HG03060 (cell line): ENCODE measurements around the gene EMP1.

Experiments
- ATAC-seq: cut with Tn5 transposase; IDR thresholded peaks from one replicate; pipeline ENCODE4 v1.9.1; 2021; ENCODE audit warnings: low read depth, moderate number of reproducible peaks; ENCODE audit not compliant: unreplicated experiment

EMP1 gene

DNA sequence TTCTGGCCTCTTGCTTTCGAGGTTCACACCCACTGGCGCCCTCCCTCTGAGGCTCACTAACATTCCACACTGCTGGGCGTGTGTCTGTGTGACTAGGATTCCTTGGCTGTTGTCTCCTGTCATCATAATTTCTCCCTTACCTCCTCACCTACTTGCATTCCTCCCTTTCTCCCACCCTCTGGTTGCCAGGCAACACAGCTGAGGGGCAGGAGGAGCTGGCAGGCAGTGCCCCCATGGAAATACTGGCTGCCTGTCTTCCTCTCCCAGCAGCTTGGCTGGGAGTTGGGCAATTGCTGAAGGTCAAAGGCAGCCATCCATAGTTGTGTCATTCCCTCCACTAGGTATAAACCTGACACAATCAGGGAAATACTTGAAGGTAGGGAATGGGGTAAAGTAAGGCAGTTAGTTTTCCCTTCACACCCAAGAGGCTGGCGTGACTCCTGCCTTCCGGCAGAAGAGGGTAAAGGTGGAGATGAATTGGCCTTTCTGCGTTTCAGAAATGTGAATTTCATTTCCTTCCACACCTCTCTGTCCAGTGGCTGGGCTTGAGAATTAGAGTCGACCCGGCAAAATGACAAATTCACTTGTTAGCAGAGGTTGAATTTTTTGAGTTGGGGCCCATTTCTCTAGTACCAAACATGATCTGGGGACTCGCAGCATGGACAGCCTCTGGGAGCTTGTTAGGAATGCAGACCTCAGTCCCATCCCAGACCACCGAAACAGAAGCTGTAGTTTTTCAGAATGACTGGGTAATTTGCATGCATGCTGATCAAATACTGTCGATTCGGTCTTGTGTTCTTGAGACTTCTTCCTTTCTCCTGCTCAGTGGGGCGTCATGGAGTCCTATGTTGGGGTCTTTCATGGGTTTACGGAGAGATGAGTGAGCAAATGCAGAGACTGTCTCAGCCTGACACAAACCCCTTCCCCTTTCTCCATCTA lies 24.3 kb upstream of the EMP1 start:
- ATAC-seq = no peak

DNA sequence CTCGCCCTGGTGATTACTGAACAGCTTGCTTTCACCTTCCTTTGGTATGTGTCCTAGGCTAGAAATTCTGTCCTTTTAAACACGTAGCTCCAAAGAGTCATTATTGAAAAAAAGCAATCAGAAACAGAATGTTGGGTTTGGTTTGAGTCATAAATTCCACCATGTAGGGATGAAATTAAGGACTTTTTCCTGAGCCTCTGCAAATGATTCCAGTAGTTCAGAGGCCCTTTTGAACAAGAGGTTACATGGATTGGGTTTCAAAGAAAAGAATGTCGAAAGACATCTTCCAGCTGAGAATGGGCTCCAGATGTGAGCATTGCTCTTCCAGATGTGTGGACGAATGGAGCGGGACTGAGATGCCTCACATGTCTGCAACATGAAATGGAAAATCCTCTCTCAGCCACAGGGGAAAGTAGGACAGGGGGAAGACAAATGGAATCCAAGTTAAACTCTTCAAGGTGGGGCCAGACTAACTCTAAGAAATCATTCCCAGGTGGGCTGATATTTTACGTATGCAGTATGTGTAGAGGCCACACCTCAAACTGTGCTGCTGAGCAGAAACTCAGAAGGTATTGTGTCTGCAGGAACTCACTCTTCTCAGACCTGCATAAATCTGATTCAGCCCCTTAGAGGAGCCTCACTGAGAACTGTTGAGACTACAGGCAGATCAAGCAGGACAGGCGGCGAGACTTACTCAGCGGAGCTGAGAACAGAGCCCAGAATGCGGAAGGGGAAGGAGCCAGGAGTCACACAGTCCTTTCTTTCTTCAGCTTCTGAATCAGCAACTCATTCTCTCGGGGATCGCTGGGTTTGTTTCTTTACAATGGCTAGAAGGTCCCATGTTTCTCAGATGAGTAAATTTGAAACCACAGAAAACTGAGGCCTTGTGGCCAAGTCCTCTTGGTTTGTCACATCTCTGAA lies 23.3 kb upstream of the EMP1 start:
- ATAC-seq = peak; percentile 91

DNA sequence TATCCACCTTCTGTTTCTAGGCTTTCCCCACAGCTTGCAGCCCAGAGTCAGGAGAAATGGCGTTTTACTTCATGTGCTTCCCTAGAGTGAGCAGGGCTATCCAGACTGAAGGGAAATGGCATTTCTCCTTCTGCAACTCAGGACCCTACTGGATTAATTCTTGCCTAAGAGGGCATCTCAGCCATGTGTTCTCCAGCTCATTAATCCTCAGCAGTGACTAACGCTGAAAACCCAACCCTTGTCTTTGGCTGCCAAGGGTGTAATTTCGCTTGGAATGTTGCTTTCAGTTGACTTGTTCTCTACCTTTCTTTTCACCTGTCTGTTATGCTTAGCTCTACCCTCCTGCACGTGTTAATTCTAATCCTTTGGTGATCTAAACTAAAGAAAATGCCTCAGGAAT lies 21.0 kb upstream of the EMP1 start:
- ATAC-seq = no peak

DNA sequence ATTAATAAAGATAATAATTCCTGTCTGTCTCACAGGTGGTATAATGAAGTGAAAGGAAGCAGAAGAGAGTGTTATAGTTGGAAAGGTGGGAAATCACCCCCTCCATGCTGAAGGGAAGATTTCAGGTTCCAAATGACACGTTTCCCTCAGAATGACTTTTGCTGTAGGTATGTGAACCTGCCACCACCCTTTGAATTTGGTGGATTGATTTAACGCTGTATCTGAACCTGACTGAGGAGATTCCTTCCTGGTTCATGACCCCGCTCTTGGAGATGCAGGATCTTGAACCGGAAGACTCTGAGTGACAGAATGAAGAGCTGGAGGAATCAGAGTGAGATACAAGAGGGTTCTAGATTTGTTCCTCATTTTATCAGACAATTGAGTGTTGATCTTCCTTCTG lies 20.3 kb upstream of the EMP1 start:
- ATAC-seq = no peak

DNA sequence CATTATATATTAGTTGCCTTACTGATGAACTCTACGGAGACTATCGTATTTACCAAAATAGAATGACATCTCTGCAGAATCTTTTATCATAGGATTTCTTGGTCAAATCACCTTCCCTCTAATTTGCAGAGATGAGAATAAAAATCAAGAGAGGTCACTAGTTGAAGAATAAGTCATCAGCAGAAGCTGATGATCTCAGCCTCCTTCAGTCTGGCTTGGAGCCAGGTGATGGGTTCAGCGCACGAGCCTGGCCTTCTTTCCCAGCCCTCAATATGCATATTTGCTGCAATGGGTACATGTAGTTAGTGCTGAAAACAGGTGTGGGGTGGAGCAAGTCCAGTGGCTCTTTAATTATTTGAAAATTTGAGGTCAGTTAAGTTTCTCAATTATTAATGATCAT lies 19.2 kb upstream of the EMP1 start:
- no peak for ATAC-seq

DNA sequence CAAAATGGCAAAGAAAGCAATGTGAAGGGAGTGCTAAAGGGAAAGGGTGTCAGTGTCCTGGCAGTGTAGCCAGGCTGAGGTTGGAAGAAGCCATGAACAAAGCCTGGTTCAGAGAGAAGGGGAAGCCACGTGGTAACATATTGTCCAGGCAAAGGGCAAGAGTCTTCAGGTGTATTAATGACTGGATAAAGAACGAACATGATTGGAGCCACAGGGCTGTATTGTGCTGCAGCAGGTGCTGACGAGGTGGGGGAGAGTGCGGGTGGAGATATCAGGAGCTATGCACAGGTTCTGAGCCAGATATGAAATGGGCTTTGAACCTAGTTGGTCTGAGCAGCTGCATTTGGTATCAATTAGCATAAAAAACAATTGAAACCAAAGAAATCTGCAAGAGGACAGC lies 18.6 kb upstream of the EMP1 start:
- no peak for ATAC-seq

DNA sequence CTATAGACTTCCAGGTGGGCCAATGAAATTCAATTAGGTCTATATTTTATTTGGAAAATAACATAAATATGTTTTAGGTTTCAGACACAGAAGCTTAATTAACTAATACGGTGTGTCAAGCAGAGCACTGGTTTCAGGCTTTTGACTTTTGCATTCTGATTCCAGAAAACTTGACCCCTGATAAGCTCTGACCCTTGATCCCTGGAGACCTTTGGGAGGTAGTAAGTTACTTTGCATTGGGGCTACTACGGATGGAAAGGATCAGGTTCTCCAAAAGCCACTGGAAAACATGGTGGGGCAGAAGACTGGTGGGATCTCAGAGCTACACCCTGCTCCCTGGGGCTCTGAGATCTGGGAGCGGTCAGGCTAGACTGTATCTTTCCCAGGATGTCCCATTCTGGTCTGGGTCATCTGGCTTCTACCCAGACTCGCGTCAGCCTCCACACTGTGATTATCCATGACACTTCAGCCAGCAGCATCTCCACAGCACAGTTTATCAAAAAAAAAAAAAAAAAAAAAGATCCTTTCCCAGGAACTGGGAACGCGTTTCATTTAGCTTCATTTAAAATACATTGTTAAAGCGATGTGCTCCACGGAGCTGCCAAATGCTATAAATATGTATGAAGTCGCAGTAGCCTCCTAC lies 17.8 kb upstream of the EMP1 start:
- no peak for ATAC-seq

DNA sequence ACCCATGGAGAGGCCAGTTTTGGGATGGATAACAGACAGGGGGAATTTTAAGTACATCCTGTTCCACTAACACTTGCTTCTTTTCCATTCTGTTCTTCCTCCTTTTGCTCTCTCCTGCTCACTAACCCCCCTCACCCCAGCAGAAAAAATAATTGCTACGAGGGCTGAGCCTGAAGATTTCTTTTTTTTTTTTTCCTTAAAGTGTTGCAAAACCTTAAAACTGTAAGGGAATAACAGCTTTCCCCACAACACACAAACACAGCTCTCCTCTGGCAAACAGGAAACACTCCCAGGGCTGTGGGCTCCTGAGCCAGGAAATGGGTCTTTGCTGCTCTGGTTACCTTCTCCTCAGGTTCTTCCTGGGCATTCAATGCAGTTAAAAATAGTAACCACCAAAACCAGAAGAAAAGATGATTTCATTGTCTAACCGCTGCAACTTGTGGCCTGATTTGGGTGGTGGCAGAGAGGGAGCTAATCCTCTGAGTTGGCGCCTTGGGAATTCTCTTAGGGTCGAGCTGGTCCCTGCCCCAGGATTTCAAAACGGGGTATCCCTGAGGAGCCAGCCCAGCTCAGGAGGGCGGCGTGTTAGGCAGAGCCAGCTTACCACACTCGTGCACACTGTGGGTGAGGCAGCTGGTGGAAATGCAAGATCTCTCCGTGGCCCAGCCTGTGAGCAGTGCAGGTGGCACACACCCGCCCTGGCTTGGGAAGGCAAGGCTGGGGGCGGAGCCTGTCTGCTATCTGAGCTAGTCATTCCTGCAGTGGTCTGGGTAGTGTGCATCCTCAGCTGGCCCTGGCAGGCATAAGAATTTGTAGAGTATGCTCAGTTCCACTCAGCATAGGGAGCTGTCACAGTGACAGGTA lies 17.1 kb upstream of the EMP1 start:
- peak; percentile 64 for ATAC-seq

DNA sequence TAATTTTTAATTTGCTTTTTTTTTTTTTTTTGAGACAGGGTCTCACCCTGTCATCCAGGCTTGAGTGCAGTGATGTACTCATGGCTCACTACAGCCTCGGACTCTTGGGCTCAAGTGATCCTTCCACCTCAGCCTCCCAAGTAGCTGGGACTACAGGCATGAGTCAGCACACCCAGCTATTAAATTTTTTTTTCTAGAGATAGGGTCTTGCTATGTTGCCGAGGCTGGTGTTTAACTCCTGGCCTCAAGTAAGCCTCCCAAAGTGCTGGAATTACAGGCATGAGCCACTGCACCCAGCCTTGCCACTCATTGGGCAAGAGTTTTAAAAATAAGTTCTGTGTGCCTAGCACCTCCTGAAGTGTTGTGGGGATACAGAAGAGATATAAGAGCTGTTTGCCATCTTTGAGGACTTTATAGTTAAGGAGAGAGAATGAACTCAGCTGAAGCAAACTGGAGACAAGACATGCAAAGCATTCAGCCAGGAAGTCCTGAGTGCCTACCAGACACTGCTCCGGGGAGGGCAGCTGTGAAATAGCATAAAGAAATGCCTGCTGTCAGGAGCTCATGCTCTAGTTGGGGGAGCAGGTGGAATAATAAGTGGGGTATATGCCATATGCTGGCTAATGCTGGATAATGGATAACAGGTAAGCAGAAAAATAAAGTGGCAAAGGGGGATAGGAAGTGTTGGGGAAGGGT lies 15.0 kb upstream of the EMP1 start:
- no peak for ATAC-seq

DNA sequence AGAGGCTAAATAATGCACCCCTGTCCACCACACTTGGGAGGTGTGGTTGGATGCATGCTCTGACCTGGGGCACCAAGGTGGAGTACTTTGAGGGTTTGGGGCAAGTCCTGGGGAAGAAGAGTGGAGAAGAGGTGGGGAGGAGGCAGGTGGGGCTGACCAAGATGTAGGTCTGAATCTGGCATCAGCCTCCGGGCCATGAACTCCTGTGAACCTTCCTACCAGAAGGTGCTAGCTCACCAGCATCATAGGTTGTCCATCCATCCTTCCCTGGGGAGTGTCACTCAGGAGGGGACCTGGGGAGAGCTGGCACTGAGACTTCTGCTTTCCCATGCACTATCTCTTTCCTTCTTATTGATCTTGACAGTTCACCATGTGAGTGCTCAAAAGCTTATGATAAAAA lies 13.6 kb upstream of the EMP1 start:
- no peak for ATAC-seq

DNA sequence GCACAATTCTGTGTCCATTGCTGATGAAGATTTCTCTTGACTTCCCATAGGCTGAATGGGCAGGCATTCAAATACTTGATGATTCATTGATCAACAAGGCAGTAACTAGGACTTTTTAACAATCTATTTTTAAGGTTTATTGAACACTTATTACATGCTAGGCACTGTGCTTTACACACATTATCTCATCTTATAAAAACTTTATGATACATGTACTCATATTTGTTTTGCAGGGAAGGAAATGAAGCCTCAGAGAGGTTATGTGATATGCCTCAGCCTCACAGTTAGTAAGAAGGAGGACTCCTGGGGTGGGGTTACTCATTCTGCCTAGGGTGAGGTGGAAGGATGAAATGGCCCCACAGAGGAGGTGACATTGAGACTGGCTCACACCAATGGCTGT lies 12.9 kb upstream of the EMP1 start:
- ATAC-seq = no peak

DNA sequence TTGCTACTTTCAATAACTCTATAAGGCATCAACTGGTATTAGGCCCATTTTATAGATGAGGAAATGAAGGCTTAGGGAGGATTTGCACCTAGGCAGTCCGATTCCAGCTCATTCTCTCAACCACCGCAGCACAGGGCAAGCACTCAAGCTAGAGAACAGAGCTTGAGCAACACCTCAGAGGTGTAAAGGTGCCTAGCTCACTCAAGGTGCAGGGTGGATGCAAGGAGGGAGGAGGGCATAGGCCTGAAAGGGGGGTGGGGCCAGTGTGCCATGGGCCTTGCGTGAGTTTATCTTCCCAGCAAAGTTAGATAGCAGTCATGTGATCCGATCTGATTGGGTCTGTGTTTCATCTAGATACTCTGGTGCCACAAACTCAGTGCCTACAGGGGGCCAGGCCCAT lies 10.2 kb upstream of the EMP1 start:
- no peak for ATAC-seq

DNA sequence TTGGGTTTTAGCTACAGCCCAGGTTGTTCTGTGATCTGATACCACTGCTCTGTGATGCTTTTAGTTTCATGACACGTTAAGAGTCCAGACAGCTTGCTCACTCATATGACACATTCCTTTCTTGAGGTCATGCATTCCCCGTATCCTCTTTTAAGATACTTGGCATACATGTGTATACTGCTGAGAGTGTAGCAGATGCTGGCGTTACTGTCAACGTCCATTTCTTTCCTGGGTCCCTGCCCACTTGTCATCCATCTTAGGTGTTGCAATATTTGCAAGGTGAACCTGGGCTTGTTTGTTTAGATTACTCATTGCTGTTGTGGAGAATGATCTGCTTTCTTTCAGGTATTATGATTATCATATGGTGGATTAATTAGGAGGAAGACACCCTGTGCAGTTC lies 9.1 kb upstream of the EMP1 start:
- ATAC-seq = no peak

DNA sequence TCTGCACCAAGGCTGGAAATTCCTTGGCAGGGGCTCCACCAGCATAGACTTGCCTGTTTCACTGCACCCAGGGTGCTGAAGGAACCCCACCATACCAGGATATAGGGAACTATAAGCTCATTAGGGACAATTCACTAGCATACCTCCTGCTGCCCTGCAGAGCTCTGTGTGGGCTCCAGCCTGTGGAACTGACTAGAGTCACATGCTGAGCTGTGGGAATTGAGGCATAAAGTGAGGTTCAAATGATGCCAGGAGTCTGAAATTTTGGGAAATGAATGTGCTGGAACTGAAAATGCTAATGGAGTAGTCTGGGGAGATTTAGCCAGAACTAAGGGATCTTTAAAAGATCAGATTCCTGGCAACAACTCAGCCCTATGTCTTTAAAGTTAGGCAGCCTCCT lies 7.3 kb upstream of the EMP1 start:
- no peak for ATAC-seq

DNA sequence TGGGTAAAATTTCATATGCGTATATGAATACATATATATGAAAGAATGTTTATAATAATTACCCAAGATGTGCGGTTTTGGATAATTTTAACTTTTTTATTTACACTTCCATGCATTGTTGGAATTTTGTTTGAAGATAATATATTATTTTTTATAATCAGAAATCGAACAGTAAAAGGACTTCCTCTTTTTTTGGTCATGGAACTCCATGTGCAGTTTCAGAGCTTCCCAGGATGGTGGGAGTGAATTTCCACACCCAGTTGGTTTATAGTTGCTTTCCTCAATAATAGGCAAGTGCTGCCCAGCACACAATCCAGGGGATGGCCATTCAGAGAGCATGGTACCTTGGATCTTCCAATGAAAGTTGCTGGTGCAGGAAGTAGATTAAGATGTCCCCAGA lies 6.3 kb upstream of the EMP1 start:
- ATAC-seq = no peak

DNA sequence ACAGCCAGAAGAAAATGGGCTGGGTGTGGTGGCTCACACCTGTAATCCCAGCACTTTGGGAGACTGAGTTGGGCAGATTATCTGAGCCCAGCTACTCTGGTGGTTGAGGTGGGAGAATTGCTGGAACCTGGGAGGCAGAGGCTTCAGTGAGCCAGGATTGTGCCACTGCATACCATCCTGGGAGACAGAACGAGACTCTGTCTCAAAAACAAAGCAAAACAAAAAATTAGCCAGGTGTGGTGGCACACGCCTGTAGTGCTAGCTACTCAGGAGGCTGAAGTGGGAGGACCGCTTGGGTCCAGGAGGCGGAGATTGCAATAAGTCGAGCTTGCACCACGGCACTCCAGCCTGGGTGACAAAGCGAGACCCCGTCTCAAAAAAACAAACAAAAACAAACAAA lies 3.8 kb upstream of the EMP1 start:
- ATAC-seq = no peak

DNA sequence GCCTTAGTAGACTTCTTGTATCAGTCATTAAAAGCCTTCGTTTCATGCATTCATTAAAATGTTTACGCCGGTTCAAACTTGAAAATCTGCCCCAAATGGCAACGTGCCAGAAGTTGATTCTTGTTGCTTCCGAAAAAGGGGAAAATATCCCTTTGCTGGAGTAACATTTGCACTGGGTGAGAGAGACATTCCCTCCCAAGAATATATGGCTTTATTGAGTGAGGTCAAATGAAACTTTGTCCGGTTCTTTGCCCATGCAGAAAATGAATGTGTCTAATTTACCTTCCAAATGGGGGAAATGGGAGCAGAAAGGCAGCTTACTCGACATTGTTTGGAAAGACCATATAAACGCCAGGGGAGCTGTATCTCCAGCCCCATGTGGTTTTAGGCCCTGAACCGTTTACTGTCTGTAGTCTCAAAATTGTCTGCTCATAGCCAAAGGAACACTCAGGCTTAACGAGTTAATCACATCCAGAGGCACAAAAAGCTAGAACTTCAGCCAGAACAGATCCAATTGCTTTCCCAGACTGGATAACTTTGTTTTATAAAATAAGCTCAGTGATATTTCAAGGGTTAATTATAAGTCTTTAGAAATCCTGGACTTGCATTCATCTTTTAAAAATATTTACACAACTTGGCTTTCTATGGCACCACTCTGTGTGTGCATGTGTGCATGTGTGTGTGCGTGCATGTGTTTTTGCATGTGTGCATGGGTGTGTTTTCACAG lies 2.9 kb upstream of the EMP1 start:
- no peak for ATAC-seq

DNA sequence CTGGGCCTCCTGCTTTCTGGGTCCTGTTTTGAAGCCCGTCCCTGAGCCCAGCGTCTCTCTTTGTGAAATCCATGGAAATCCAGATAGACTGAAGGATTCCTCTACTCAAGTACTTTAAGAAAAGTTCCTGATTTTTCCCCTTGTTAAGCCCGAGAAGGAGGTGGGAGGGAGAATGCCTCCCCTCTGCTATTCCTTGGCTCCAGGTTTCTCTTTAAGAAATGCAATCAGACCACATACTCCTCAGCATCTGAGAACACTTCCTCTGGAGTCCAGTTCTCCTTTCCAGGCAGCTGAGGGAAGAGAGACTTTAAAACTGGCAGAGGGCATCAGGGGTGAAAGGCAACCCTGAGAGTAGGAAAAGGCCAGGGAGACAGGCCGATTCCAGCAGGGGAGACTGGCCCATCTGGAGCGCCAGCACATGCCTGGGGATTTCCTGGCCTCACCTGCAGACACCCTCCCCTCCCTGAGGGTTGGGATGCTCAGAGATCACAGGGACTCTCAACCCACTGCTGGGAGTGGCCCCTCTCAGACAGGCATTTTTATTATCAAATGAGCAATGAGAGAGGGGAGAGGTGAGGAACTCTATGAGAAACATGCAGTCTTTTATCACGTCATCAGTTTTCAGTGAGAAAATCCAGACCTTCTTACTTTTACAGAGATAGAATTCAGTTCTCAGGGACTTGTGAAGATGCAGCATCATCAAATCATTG lies 2.0 kb upstream of the EMP1 start:
- ATAC-seq = no peak
